ENCODE data around the gene RTN4R. TPM values are rescaled to one million over a fixed set of nuclear protein-coding genes. Genes with fewer than 3 reads are reported as not detected.

The RTN4R gene
- total RNA-seq, 1 donor from 2014 or later = 5.5 TPM

DNA sequence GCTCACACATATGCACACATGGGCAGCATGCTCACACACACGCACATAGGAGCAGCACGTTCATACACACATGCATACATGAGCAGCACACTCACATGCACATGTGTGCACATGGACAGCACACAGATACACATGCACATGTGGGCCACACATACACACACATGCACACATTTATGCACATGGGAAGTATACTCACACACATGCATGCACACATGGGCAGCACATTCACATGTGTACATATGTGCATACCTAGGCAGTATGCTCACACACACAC lies 42.5 kb downstream of the RTN4R start:
- no peak for DNase-seq (ENCODE audit: low spot score)
- no peaks in the 10 kb centered on the region for H3K36me3 Mint-ChIP-seq (ENCODE audit: low read depth)
- H3K27ac Mint-ChIP-seq (ENCODE audit: unreplicated experiment) = no peak overlapping the region
- no peak overlapping the region for H3K4me3 Mint-ChIP-seq (ENCODE audit: unreplicated experiment)
- no peaks in the 10 kb centered on the region for H3K9me3 Mint-ChIP-seq (ENCODE audit: low read depth)
- TF ChIP-seq, protein P1, sequence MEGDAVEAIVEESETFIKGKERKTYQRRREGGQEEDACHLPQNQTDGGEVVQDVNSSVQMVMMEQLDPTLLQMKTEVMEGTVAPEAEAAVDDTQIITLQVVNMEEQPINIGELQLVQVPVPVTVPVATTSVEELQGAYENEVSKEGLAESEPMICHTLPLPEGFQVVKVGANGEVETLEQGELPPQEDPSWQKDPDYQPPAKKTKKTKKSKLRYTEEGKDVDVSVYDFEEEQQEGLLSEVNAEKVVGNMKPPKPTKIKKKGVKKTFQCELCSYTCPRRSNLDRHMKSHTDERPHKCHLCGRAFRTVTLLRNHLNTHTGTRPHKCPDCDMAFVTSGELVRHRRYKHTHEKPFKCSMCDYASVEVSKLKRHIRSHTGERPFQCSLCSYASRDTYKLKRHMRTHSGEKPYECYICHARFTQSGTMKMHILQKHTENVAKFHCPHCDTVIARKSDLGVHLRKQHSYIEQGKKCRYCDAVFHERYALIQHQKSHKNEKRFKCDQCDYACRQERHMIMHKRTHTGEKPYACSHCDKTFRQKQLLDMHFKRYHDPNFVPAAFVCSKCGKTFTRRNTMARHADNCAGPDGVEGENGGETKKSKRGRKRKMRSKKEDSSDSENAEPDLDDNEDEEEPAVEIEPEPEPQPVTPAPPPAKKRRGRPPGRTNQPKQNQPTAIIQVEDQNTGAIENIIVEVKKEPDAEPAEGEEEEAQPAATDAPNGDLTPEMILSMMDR (IDR thresholded peaks at IDR 0.05) = no peak
- no peaks in the 10 kb centered on the region for H3K27me3 Mint-ChIP-seq (ENCODE audit: low read depth)
- peaks cover 10% of the 10 kb centered on the region for H3K4me1 Mint-ChIP-seq (ENCODE audit: low read depth)

DNA sequence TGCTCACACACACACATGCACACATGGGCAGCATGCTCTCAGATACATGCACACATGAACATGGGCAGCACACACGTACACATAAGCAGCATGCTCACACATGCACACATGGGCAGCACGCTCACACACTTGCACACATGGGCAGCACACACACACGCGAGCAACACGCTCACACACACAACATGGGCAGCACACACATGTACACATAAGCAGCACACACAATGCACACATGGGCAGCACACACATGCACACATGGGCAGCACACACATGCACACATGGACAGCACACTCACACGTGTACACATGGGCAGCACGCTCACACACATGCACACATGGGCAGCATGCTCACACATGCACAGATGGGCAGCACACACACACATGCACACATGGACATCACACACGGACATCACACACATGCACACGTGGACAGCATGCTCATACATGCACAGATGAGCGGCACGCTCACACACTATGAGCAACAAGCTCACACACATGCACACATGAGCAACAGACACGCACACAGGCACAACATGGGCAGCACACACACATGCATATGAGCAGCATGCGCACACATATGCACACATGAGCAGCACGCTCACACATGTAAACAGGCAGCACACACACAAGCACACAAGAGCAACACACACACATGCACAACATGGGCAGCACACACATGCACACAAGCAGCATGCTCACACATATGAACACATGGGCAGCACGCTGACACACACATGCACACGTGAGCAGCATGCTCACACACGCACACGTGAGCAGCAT lies 43.0 kb downstream of the RTN4R start:
- Mint-ChIP-seq H3K36me3 (ENCODE audit: low read depth) (no peaks in the 10 kb centered on the region), H3K4me3 (ENCODE audit: unreplicated experiment) (no peak overlapping the region), H3K4me1 (ENCODE audit: low read depth) (peaks cover 7% of the 10 kb centered on the region), H3K9me3 (ENCODE audit: low read depth) (no peaks in the 10 kb centered on the region), H3K27me3 (ENCODE audit: low read depth) (no peaks in the 10 kb centered on the region), H3K27ac (ENCODE audit: unreplicated experiment) (no peak overlapping the region)
- no peak for DNase-seq (ENCODE audit: low spot score)
- TF ChIP-seq, protein P1 (IDR thresholded peaks at IDR 0.05) = no peak

DNA sequence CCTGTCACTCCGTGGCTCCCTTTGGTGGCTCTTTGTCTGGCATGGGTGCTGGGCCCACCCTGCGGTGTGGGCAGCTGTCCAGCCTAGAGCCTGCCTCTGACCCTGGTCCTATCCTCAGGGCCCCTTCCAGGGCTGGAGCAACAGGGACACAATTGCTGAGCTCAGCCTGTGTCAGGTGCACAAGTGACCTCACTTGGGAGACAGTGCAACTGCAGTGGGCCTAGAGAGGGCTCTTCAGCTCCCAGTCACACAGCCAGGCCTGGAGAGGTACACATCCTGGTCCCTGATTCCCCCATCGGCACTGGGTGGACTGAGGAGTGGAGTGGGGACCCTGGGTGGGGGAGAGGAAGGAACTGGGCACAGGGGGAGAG lies 43.9 kb downstream of the RTN4R start:
- H3K27ac Mint-ChIP-seq (ENCODE audit: unreplicated experiment) = no peak overlapping the region

DNA sequence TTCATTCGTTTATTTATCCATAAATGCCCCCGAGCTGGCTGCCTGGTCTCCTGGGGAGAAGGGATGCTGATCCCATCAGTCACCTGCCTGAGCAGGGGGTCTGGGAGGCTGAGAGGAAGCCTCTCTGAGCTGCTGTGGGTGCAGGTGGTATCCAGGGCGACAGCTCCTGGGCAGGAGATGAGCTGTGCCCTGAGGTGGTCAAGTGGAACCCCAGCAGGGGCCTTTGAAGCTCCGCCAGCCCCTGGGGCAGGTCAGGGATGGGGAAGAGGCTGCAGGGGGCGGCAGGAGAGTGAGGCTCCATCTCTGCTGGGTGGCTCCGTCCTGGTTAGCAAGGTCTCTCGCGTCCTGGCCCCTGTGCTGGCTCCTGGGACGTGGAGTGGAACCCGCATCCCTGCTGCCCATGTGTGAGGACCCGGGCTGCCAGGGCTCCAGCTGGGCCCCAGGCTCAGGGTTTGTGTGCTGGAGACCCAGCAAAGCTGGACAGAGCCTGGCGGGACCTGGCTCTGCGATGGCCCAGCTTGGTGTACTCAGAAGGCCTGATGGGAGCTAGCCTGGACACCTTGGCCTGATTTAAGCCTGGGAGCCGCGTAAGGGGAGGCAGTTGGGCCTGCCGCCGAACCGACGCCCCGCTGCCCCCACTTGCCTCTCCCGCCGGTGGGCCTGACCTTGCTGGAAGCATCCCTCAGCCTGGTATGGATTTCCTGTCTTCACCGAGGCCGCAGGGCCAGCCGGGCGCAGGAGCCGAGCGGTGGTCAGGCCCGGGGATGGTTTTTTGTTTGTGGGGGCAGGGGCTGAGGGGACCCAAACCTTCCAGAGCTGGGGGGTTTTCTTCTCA lies 44.5 kb downstream of the RTN4R start:
- DNase-seq (ENCODE audit: low spot score) = no peak
- Mint-ChIP-seq H3K4me1 (ENCODE audit: low read depth) (no peaks in the 10 kb centered on the region), H3K27ac (ENCODE audit: unreplicated experiment) (no peak overlapping the region), H3K4me3 (ENCODE audit: unreplicated experiment) (no peak overlapping the region), H3K9me3 (ENCODE audit: low read depth) (no peaks in the 10 kb centered on the region), H3K36me3 (ENCODE audit: low read depth) (no peaks in the 10 kb centered on the region), H3K27me3 (ENCODE audit: low read depth) (no peaks in the 10 kb centered on the region)
- TF ChIP-seq, protein P1 (IDR thresholded peaks at IDR 0.05) = no peak

More for the DNA sequence above, 43.9 kb downstream of the RTN4R start:
- Mint-ChIP-seq H3K36me3 (ENCODE audit: low read depth) (no peaks in the 10 kb centered on the region), H3K4me3 (ENCODE audit: unreplicated experiment) (no peak overlapping the region), H3K9me3 (ENCODE audit: low read depth) (no peaks in the 10 kb centered on the region), H3K4me1 (ENCODE audit: low read depth) (no peaks in the 10 kb centered on the region), H3K27me3 (ENCODE audit: low read depth) (no peaks in the 10 kb centered on the region)
- TF ChIP-seq, protein P1 (IDR thresholded peaks at IDR 0.05) = no peak
- DNase-seq (ENCODE audit: low spot score) = no peak

DNA sequence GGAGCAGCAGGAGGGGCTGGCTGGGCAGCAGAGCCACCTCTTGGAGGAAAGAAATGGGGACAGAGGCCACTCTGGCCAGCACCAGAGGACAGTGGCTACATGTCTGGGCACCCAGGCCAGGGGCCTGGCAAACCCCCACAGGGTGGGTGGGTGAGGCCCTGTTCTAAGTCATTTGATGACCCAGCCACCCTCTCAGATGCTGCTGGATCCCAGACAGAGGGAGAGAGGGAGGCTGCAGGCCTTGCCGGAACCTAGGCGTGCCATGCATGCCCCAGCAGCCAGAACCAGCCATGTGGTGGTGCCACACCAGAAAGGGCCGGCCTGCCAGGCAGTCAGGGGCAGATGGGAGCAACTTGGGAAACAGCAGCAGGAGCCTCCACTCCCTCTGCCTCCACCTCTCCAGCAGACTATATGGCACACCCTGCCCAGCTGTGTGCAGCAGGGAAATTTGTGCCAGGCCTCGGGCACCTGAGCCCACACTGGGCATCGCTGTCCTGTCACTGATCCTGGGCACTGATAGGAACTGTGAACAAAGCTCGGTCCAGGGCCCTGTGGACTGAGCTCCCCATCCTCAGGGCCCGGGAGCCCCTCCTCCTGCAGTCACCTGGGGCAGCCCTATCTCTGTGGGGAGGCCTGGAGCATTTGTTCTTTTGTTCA lies 45.2 kb downstream of the RTN4R start:
- H3K27ac Mint-ChIP-seq (ENCODE audit: unreplicated experiment) = no peak overlapping the region
- TF ChIP-seq, protein P1 (IDR thresholded peaks at IDR 0.05) = no peak
- no peaks in the 10 kb centered on the region for H3K27me3 Mint-ChIP-seq (ENCODE audit: low read depth)
- no peak for DNase-seq (ENCODE audit: low spot score)
- no peaks in the 10 kb centered on the region for H3K36me3 Mint-ChIP-seq (ENCODE audit: low read depth)
- no peak overlapping the region for H3K4me3 Mint-ChIP-seq (ENCODE audit: unreplicated experiment)
- H3K4me1 Mint-ChIP-seq (ENCODE audit: low read depth) = no peaks in the 10 kb centered on the region
- H3K9me3 Mint-ChIP-seq (ENCODE audit: low read depth) = no peaks in the 10 kb centered on the region

All from chondrocyte (in vitro differentiated cells).